PC-3 (cell line): ENCODE results near the gene RC3H2.

Experiments
- EZH2 ChIP-seq: fragments of 300-600 bp; sonication (generic); IDR thresholded peaks from one replicate; pipeline ENCODE4 v1.6.1; 2017; ENCODE audit warnings: antibody characterized with exemption, mild to moderate bottlenecking, low read length; ENCODE audit not compliant: unreplicated experiment
- EZH2phosphoT487 ChIP-seq: fragments of 300-600 bp; sonication (generic); IDR thresholded peaks from 2 replicates; pipeline ENCODE4 v1.6.1; 2018; ENCODE audit warnings: mild to moderate bottlenecking, antibody characterized with exemption, low read length, borderline replicate concordance
- TF ChIP-seq, protein P1 (sequence below): fragments of 300-600 bp; sonication (generic); conservative IDR thresholded peaks from 2 replicates; pipeline ENCODE4 v1.5.1; 2017; ENCODE audit warnings: antibody characterized with exemption, low read depth, mild to moderate bottlenecking, low read length

DNA sequence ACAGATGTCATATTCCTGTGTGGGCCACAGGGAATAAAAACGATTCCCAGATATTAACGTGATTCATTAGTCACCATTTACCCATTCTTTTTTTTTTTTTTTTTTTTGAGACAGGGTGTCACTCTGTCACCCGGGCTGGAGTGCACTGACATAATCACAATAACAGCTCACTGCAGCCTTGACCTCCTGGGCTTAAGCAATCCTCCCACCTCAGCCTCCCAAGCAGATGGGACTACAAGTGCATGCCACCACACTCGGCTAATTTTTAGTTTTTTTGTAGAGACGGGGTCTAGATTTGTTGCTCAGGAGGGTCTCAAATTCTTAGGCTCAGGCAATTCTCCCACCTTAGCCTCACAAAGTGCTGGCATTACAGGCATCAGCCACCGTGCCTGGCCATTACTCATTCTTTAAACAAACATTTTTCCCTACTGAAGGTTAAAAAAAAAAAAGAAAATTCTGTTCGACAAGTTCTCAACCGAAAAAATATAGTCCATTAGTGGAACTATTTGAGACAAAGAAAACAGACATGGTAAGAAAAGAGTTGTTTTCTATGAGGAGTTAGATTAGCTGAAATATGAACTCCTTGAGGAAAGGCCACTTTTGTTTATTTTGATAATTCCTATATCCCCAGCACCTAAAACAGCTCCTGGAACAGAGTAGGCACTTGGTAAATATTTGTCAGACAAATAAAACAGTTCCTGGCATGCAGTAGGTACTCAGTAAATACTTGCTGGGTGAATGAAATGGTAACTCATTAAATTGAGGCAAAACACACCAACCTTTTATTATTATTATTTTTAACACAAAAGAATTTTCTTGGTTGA lies 44.6 kb downstream of the RC3H2 start:
- TF ChIP-seq, protein P1, sequence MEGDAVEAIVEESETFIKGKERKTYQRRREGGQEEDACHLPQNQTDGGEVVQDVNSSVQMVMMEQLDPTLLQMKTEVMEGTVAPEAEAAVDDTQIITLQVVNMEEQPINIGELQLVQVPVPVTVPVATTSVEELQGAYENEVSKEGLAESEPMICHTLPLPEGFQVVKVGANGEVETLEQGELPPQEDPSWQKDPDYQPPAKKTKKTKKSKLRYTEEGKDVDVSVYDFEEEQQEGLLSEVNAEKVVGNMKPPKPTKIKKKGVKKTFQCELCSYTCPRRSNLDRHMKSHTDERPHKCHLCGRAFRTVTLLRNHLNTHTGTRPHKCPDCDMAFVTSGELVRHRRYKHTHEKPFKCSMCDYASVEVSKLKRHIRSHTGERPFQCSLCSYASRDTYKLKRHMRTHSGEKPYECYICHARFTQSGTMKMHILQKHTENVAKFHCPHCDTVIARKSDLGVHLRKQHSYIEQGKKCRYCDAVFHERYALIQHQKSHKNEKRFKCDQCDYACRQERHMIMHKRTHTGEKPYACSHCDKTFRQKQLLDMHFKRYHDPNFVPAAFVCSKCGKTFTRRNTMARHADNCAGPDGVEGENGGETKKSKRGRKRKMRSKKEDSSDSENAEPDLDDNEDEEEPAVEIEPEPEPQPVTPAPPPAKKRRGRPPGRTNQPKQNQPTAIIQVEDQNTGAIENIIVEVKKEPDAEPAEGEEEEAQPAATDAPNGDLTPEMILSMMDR = no peak
- TF ChIP-seq EZH2 = no peak
- no peak for TF ChIP-seq EZH2phosphoT487
